SK-N-SH (cell line): ENCODE measurements around the gene LHX5. TPM values are rescaled to one million over a fixed set of nuclear protein-coding genes. Genes with fewer than 3 reads are reported as not detected.

Source experiments
- CTCF ChIA-PET: fragments of 300-600, 350-600 bp; formaldehyde crosslinking; extraction: SDS; loops from one replicate; lab custom pipeline; 2021; lab: Yijun Ruan, JAX
- POLR2A ChIA-PET: fragments of 350-600 bp; sonication (Branson Sonifier 250); formaldehyde crosslinking; extraction: SDS; loops from one replicate; lab custom pipeline; 2020; ENCODE audit warnings: antibody characterized with exemption, inconsistent platforms; lab: Yijun Ruan, JAX
- DNase-seq: peaks from one replicate; pipeline ENCODE4 v3.0.0; 2012
- H2AFZ ChIP-seq: fragments of 200-600 bp; sonication (generic); 2 replicates; pipeline ENCODE4 v1.8.1; 2016; ENCODE audit warnings: antibody characterized with exemption, mild to moderate bottlenecking, low read depth
- H3F3A ChIP-seq: fragments of 200-600 bp; sonication (generic); replicated peaks from 2 replicates; pipeline ENCODE3; 2016; ENCODE audit warnings: antibody characterized with exemption, mild to moderate bottlenecking; ENCODE audit not compliant: insufficient read depth
- H3K27ac ChIP-seq, 2 experiments: fragments of 200-500 bp in 1 of 2; fragments of 200-600 bp in 1 of 2; sonication (Bioruptor generic) in 1 of 2; sonication (generic), shearing (Covaris generic) in 1 of 2; 2 replicates each; pipeline versions ENCODE4 v1.5.1 to v1.6.1; 2014 to 2016; ENCODE audit warnings: low read depth in 2 of 2, inconsistent platforms in 1 of 2, low read length in 1 of 2, mild to moderate bottlenecking in 1 of 2, mixed read lengths in 1 of 2
- H3K27me3 ChIP-seq: fragments of 200-600 bp; sonication (generic), shearing (Covaris generic); 2 replicates; pipeline ENCODE4 v1.6.1; 2016; ENCODE audit warnings: mixed run types; ENCODE audit not compliant: insufficient read depth
- H3K36me3 ChIP-seq, 2 experiments: fragments of 200-500 bp in 1 of 2; fragments of 200-600 bp in 1 of 2; sonication (Bioruptor generic) in 1 of 2; sonication (generic) in 1 of 2; replicated peaks in 1 of 2; 2 replicates each; pipeline versions ENCODE3 to v1.5.1; 2014 to 2016; ENCODE audit warnings: low read length in 1 of 2, mild to moderate bottlenecking in 1 of 2; ENCODE audit not compliant: insufficient read depth in 2 of 2, control insufficient read depth in 1 of 2
- H3K4me1 ChIP-seq, 2 experiments: fragments of 200-500 bp in 1 of 2; fragments of 200-600 bp in 1 of 2; sonication (Bioruptor generic) in 1 of 2; sonication (generic), shearing (Covaris generic) in 1 of 2; 2 replicates each; pipeline versions ENCODE4 v1.5.1 to v1.6.1; 2014 to 2016; ENCODE audit warnings: low read depth in 1 of 2, low read length in 1 of 2, mixed run types in 1 of 2; ENCODE audit not compliant: insufficient read depth in 2 of 2, control insufficient read depth in 1 of 2
- H3K4me2 ChIP-seq: fragments of 200-600 bp; sonication (generic), shearing (Covaris generic); 2 replicates; pipeline ENCODE4 v1.6.1; 2017; ENCODE audit warnings: mixed run types
- H3K4me3 ChIP-seq, 2 experiments: fragments of 200-500 bp in 1 of 2; fragments of 200-600 bp in 1 of 2; sonication (Bioruptor generic) in 1 of 2; sonication (generic), shearing (Covaris generic) in 1 of 2; 2 replicates each; pipeline versions ENCODE4 v1.5.1 to v1.8.1; 2014 to 2016; ENCODE audit warnings: low read depth in 2 of 2, inconsistent platforms in 1 of 2, low read length in 1 of 2, mild to moderate bottlenecking in 1 of 2, mixed read lengths in 1 of 2, moderate library complexity in 1 of 2
- H3K79me2 ChIP-seq: fragments of 200-600 bp; sonication (generic); 2 replicates; pipeline ENCODE4 v1.8.1; 2017; ENCODE audit warnings: mild to moderate bottlenecking; ENCODE audit not compliant: insufficient read depth
- H3K9ac ChIP-seq: fragments of 200-600 bp; sonication (generic); 2 replicates; pipeline ENCODE4 v1.6.1; 2017; ENCODE audit warnings: mixed run types
- H3K9me2 ChIP-seq: fragments of 200-600 bp; sonication (generic); 2 replicates; pipeline ENCODE4 v1.6.1; 2017; ENCODE audit warnings: mixed run types
- H3K9me3 ChIP-seq: fragments of 200-600 bp; sonication (generic); 2 replicates; pipeline ENCODE4 v1.6.1; 2017; ENCODE audit warnings: mixed run types, mild to moderate bottlenecking, moderate library complexity
- H4K20me1 ChIP-seq: fragments of 200-600 bp; sonication (generic); 2 replicates; pipeline ENCODE4 v1.6.1; 2017; ENCODE audit warnings: mild to moderate bottlenecking, mixed run types; ENCODE audit not compliant: insufficient read depth
- CHD2 ChIP-seq: fragments of 150-350 bp; IDR thresholded peaks from 2 replicates; pipeline ENCODE4 v1.6.1; 2018; ENCODE audit warnings: low read length; ENCODE audit not compliant: partially characterized antibody
- CTCF ChIP-seq: fragments of 200-600 bp; sonication (generic); IDR thresholded peaks from 2 replicates; pipeline ENCODE4 v1.6.1; 2017; ENCODE audit warnings: antibody characterized with exemption, mild to moderate bottlenecking, moderate library complexity
- ELF1 ChIP-seq: IDR thresholded peaks from 2 replicates; pipeline ENCODE4 v1.4.0; 2012
- EP300 ChIP-seq, 2 experiments: IDR thresholded peaks; 2 replicates each; pipeline versions ENCODE4 v1.4.0 to v1.6.1; 2012; ENCODE audit warnings: borderline replicate concordance in 1 of 2, low read depth in 1 of 2, low read length in 1 of 2
- FOSL2 ChIP-seq: IDR thresholded peaks from 2 replicates; pipeline ENCODE4 v1.4.0; 2012; ENCODE audit warnings: low read depth, mild to moderate bottlenecking, moderate library complexity, borderline replicate concordance
- FOXJ3 ChIP-seq: sonication (generic); formaldehyde crosslinking; IDR thresholded peaks from 2 replicates; pipeline ENCODE4 v1.5.1; 2020; ENCODE audit warnings: mild to moderate bottlenecking, missing genetic modification reagents
- GATA2 ChIP-seq: sonication (generic); formaldehyde crosslinking; IDR thresholded peaks from 2 replicates; pipeline ENCODE4 v1.5.0; 2020; ENCODE audit warnings: mild to moderate bottlenecking, missing genetic modification reagents
- MAX ChIP-seq: IDR thresholded peaks from 2 replicates; pipeline ENCODE4 v1.4.0; 2012; ENCODE audit warnings: low read depth
- MEF2A ChIP-seq: IDR thresholded peaks from 2 replicates; pipeline ENCODE4 v1.4.0; 2012; ENCODE audit warnings: low read depth, borderline replicate concordance
- MXI1 ChIP-seq: IDR thresholded peaks from 2 replicates; pipeline ENCODE4 v1.6.1; 2012; ENCODE audit warnings: mild to moderate bottlenecking, low read depth, low read length, improper control_type of control experiment
- POLR2AphosphoS5 ChIP-seq: IDR thresholded peaks from 2 replicates; pipeline ENCODE4 v1.6.1; 2012; ENCODE audit warnings: low read depth, low read length
- RAD21 ChIP-seq: IDR thresholded peaks from 2 replicates; pipeline ENCODE4 v1.6.1; 2012; ENCODE audit warnings: mild to moderate bottlenecking, low read length
- RCOR1 ChIP-seq: fragments of 150-350 bp; IDR thresholded peaks from 2 replicates; pipeline ENCODE4 v1.6.1; 2017; ENCODE audit warnings: antibody characterized with exemption, low read length
- RXRA ChIP-seq: IDR thresholded peaks from 2 replicates; pipeline ENCODE4 v1.4.0; 2012; ENCODE audit warnings: low read depth, mild to moderate bottlenecking, borderline replicate concordance
- SMC3 ChIP-seq: IDR thresholded peaks from 2 replicates; pipeline ENCODE4 v1.6.1; 2012; ENCODE audit warnings: low read depth, low read length, improper control_type of control experiment
- TCF12 ChIP-seq: IDR thresholded peaks from 2 replicates; pipeline ENCODE4 v1.4.0; 2012
- TEAD4 ChIP-seq: IDR thresholded peaks from 2 replicates; pipeline ENCODE4 v1.4.0; 2012; ENCODE audit warnings: mild to moderate bottlenecking, borderline replicate concordance; ENCODE audit not compliant: insufficient read depth
- WGBS: methylation state at CpG from one replicate; pipeline ENCODE4 v1.1.6; 2017; ENCODE audit warnings: low lambda C conversion rate; 5-methylcytosine and 5-hydroxymethylcytosine counted together
- polyA plus RNA-seq, 3 experiments: library from polyadenylated mRNA; depleted of rRNA; stranded (reverse); fragments of >200 nt; gene quantifications; 2 replicates each; pipeline ENCODE4 v1.2.3, GENCODE V29; 2012
- TF ChIP-seq, protein P1 (sequence below): fragments of 150-350 bp; IDR thresholded peaks from 2 replicates; pipeline ENCODE4 v1.6.1; 2017; ENCODE audit warnings: antibody characterized with exemption, low read length, low read depth, borderline replicate concordance
- TF ChIP-seq, protein P2 (sequence below): fragments of 150-350 bp; IDR thresholded peaks from 2 replicates; pipeline ENCODE4 v1.6.1; 2016; ENCODE audit warnings: mild to moderate bottlenecking, low read depth, low read length

Gene LHX5
- polyA plus RNA-seq, 1 of the 3 experiments (the other 2 are of a cell fraction) = not detected

DNA sequence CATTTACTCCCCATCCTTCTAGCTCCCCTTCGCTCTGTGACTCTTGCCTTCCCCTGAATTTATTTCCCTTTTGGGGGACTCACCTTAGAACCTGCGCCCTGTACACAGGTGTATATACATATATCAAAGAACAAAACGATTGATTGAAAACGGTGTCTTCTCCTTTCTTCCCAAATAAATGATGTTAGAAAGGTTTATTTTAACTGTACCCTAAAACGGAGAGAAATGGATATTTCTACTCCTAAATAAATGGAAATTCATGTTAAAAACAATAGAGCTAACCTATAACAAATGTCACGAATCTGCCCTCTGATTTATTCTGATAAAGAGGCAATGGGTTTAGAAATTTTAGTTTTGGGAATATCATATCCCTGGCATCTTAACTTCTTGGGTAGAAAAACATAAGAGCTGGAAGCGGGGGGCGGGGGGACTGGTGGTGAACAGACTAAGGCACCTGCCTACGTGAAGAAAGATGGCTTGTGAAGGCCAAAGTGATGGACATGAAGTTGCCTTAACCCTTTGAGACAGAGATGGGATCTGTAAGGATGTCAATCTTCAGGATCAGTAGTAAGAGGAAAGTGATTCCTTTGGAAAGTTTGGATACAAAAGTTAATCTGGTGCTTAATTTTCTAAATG lies 8.8 kb upstream of the LHX5 start:
- no peak for DNase-seq
- WGBS = 5% methylated on average over 9 of the region's 9 CpGs
- ChIA-PET POLR2A (no interaction called here), CTCF (interaction anchor here (1.2 to 7.9 kb wide), 2 partner anchors 10 to 18 kb away, joined by 3 to 44 read pairs; no protein-coding TSS in a partner anchor)
- Histone ChIP-seq H3K36me3 (no peaks in the 10 kb centered on the region), H3K9ac (no peak overlapping the region), H4K20me1 (no peaks in the 10 kb centered on the region), H3K9me3 (no peaks in the 10 kb centered on the region), H3K27ac (no peak overlapping the region), H3F3A (no peaks in the 10 kb centered on the region), H2AFZ (no peak overlapping the region), H3K4me2 (no peak overlapping the region), H3K4me3 (no peak overlapping the region), H3K9me2 (no peaks in the 10 kb centered on the region), H3K79me2 (no peaks in the 10 kb centered on the region), H3K4me1 (no peaks in the 10 kb centered on the region; a peak in 1 of 4 replicates)
- TF ChIP-seq RAD21 = no peak
- TF ChIP-seq CHD2 = no peak
- TF ChIP-seq MEF2A = no peak
- no peak for TF ChIP-seq GATA2 (CRISPR knock-in tag)
- TF ChIP-seq POLR2AphosphoS5 = no peak
- TF ChIP-seq, protein P1, sequence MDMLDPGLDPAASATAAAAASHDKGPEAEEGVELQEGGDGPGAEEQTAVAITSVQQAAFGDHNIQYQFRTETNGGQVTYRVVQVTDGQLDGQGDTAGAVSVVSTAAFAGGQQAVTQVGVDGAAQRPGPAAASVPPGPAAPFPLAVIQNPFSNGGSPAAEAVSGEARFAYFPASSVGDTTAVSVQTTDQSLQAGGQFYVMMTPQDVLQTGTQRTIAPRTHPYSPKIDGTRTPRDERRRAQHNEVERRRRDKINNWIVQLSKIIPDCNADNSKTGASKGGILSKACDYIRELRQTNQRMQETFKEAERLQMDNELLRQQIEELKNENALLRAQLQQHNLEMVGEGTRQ = no peak
- no peak for TF ChIP-seq FOSL2
- no peak for TF ChIP-seq TCF12
- no peak for TF ChIP-seq FOXJ3 (CRISPR knock-in tag)
- no peak for TF ChIP-seq EP300 (IDR thresholded peaks at IDR 0.05; ENCODE audit: borderline replicate concordance in 1 of 2, low read depth in 1 of 2, low read length in 1 of 2)
- TF ChIP-seq CTCF = no peak
- no peak for TF ChIP-seq TEAD4
- no peak for TF ChIP-seq MXI1
- TF ChIP-seq, protein P2, sequence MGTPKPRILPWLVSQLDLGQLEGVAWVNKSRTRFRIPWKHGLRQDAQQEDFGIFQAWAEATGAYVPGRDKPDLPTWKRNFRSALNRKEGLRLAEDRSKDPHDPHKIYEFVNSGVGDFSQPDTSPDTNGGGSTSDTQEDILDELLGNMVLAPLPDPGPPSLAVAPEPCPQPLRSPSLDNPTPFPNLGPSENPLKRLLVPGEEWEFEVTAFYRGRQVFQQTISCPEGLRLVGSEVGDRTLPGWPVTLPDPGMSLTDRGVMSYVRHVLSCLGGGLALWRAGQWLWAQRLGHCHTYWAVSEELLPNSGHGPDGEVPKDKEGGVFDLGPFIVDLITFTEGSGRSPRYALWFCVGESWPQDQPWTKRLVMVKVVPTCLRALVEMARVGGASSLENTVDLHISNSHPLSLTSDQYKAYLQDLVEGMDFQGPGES = no peak
- no peak for TF ChIP-seq SMC3
- no peak for TF ChIP-seq RXRA
- TF ChIP-seq MAX = no peak
- no peak for TF ChIP-seq RCOR1
- TF ChIP-seq ELF1 = no peak
- TF ChIP-seq, all 33 proteins: peak for 0
- peaks cover 44% of the 10 kb centered on the region for H3K27me3 ChIP-seq
